Measurements from ENCODE around the gene AUP1.

AUP1 gene

GRCh38 chr2:74510272-74510671, 19.2 kb downstream of the AUP1 start:
- DNase-seq (ENCODE audit: low read depth, low spot score) = no peak
- no peak for TF ChIP-seq CTCF (IDR thresholded peaks at IDR 0.05; ENCODE audit: low read depth, low read length)
- no peak overlapping the region for H3K4me3 ChIP-seq (ENCODE audit: low read depth, low read length)
- in situ Hi-C loops (cut with HindIII; ENCODE audit: low sequenced_read_pairs) = no loop called here

GRCh38 chr2:74507926-74508520, 21.5 kb downstream of the AUP1 start:
- in situ Hi-C loops (cut with HindIII; ENCODE audit: low sequenced_read_pairs) = no loop called here
- no peak for TF ChIP-seq CTCF (IDR thresholded peaks at IDR 0.05; ENCODE audit: low read depth, low read length)
- no peak for DNase-seq (ENCODE audit: low read depth, low spot score)
- H3K4me3 ChIP-seq (ENCODE audit: low read depth, low read length) = peak overlapping the region; percentile 97

GRCh38 chr2:74507145-74507925, 22.2 kb downstream of the AUP1 start, which contains the start of gene PCGF1:
TSS of gene PCGF1 (minus strand) at chr2:74507695. CDS start at chr2:74507668, 27 bp downstream.
- peak; percentile 42 for TF ChIP-seq CTCF (IDR thresholded peaks at IDR 0.05; ENCODE audit: low read depth, low read length)
- H3K4me3 ChIP-seq (ENCODE audit: low read depth, low read length) = peak within 1 kb of the TSS; percentile 97
- in situ Hi-C loops (cut with HindIII; ENCODE audit: low sequenced_read_pairs) = no loop called here
- DNase-seq (ENCODE audit: low read depth, low spot score) = peak; percentile 98

- TF ChIP-seq CTCF (IDR thresholded peaks at IDR 0.05; ENCODE audit: low read depth, low read length) = no peak
- in situ Hi-C loops (cut with HindIII; ENCODE audit: low sequenced_read_pairs) = no loop called here
- H3K4me3 ChIP-seq (ENCODE audit: low read depth, low read length) = no peak overlapping the region
- DNase-seq (ENCODE audit: low read depth, low spot score) = no peak
Measured at GRCh38 chr2:74505448-74506246, 23.9 kb downstream of the AUP1 start.

GRCh38 chr2:74504591-74504990, 24.9 kb downstream of the AUP1 start:
- no peak overlapping the region for H3K4me3 ChIP-seq (ENCODE audit: low read depth, low read length)
- TF ChIP-seq CTCF (IDR thresholded peaks at IDR 0.05; ENCODE audit: low read depth, low read length) = no peak
- in situ Hi-C loops (cut with HindIII; ENCODE audit: low sequenced_read_pairs) = no loop called here
- no peak for DNase-seq (ENCODE audit: low read depth, low spot score)
